ENCODE data around the gene PPFIBP2. TPM values are rescaled to one million over a fixed set of nuclear protein-coding genes. Genes with fewer than 3 reads are reported as not detected.

Gene PPFIBP2
- total and polyA plus RNA-seq, 2 of the 13 experiments (the other 11 are each of a cell fraction or from before 2014, with no cell fraction given), result 15.0 to 52.5 TPM

- 0 out of 2 replicates have a peak, but pooled peaks have one; percentile 38 for TF ChIP-seq ZSCAN12 (CRISPR knock-in tag; IDR thresholded peaks at IDR 0.05)
- TF ChIP-seq POGZ (CRISPR knock-in tag; IDR thresholded peaks at IDR 0.05), result peak; percentile 37; the same call in 1 of the 2 replicates
- TF ChIP-seq JDP2 (CRISPR knock-in tag; IDR thresholded peaks at IDR 0.05; ENCODE audit: borderline replicate concordance), result no peak
- TF ChIP-seq FOXA3 (CRISPR knock-in tag; IDR thresholded peaks at IDR 0.05), result no peak
- TF ChIP-seq MIER2 (CRISPR knock-in tag; IDR thresholded peaks at IDR 0.05), result peak; percentile 19; the same call in 1 of the 2 replicates
- peak; percentile 6 for TF ChIP-seq TBL1XR1 (IDR thresholded peaks at IDR 0.05; ENCODE audit: borderline replicate concordance, low read length, partially characterized antibody)
- TF ChIP-seq BATF2 (CRISPR knock-in tag; IDR thresholded peaks at IDR 0.05), result 0 out of 2 replicates have a peak, but pooled peaks have one; percentile 23
- TF ChIP-seq YY1 (IDR thresholded peaks at IDR 0.05; ENCODE audit: insufficient read depth, insufficient replicate concordance, low read depth, low read length), result peak; percentile 10
- TF ChIP-seq ZNF563 (CRISPR knock-in tag; IDR thresholded peaks at IDR 0.05), result peak; percentile 52
- TF ChIP-seq ZNF777 (CRISPR knock-in tag; IDR thresholded peaks at IDR 0.05), result peak; percentile 97
- peak; percentile 26; the same call in 1 of the 2 replicates for TF ChIP-seq XBP1 (CRISPR knock-in tag; IDR thresholded peaks at IDR 0.05)
- TF ChIP-seq ZMYM4 (CRISPR knock-in tag; IDR thresholded peaks at IDR 0.05), result 0 out of 2 replicates have a peak, but pooled peaks have one; percentile 2
- no peak for TF ChIP-seq KLF11 (CRISPR knock-in tag; IDR thresholded peaks at IDR 0.05)
- TF ChIP-seq, protein P1, sequence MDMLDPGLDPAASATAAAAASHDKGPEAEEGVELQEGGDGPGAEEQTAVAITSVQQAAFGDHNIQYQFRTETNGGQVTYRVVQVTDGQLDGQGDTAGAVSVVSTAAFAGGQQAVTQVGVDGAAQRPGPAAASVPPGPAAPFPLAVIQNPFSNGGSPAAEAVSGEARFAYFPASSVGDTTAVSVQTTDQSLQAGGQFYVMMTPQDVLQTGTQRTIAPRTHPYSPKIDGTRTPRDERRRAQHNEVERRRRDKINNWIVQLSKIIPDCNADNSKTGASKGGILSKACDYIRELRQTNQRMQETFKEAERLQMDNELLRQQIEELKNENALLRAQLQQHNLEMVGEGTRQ (IDR thresholded peaks at IDR 0.05; ENCODE audit: low read depth, low read length), result peak; percentile 82
- TF ChIP-seq, protein P1 (CRISPR knock-in tag; IDR thresholded peaks at IDR 0.05; ENCODE audit: borderline replicate concordance), result peak; percentile 86; the same call in 1 of the 2 replicates
- no peak for TF ChIP-seq GMEB1 (CRISPR knock-in tag; IDR thresholded peaks at IDR 0.05; ENCODE audit: borderline replicate concordance)
- no peak for TF ChIP-seq SOX6 (IDR thresholded peaks at IDR 0.05)
- peak; percentile 48 for TF ChIP-seq SOX6 (CRISPR knock-in tag; IDR thresholded peaks at IDR 0.05)
- peak; percentile 52 for TF ChIP-seq SRSF1 (optimal IDR thresholded peaks at IDR 0.05; ENCODE audit: low read depth, low read length)
- TF ChIP-seq ZNF234 (CRISPR knock-in tag; conservative IDR thresholded peaks at IDR 0.05), result 0 out of 2 replicates have a peak, but pooled peaks have one; percentile 26
- no peak for TF ChIP-seq NR3C1 (CRISPR knock-in tag; IDR thresholded peaks at IDR 0.05)
- TF ChIP-seq HNRNPLL (IDR thresholded peaks at IDR 0.05; ENCODE audit: low read depth, low read length, poor library complexity, severe bottlenecking), result peak; percentile 36
- TF ChIP-seq CAMTA2 (CRISPR knock-in tag; IDR thresholded peaks at IDR 0.05; ENCODE audit: borderline replicate concordance), result peak; percentile 46; the same call in 1 of the 2 replicates
Observed at GRCh38 chr11:7513234-7514098, at the start of gene PPFIBP2 (continued).
